ENCODE results near the gene TOGARAM1. TPM values are rescaled to one million over a fixed set of nuclear protein-coding genes. Genes with fewer than 3 reads are reported as not detected.

Gene TOGARAM1
- total RNA-seq, 1 experiment from 2014 or later = 6.3 TPM

GRCh38 chr14:44970907-44971306 lies 8.9 kb downstream of the TOGARAM1 start:
- Histone ChIP-seq H3F3A (ENCODE audit: low read length, unreplicated experiment) (no peaks in the 10 kb centered on the region), H3K27me3 (ENCODE audit: low read length) (no peaks in the 10 kb centered on the region), H3K9me3 (ENCODE audit: low read length) (no peaks in the 10 kb centered on the region), H3K36me3 (ENCODE audit: low read depth, low read length) (no peaks in the 10 kb centered on the region), H3K9me2 (replicated peaks; ENCODE audit: low read length) (no peaks in the 10 kb centered on the region), H3K79me2 (ENCODE audit: low read length) (peaks cover 99% of the 10 kb centered on the region), H3K4me3 (ENCODE audit: low read length) (no peak overlapping the region), H4K20me1 (ENCODE audit: low read length) (peaks cover 16% of the 10 kb centered on the region; the same call in 1 of the 2 replicates), H3K27ac (ENCODE audit: low read length) (no peak overlapping the region), H3K9ac (ENCODE audit: low read length) (no peak overlapping the region), H2AFZ (ENCODE audit: low read length) (no peak overlapping the region), H3K4me2 (ENCODE audit: low read length) (no peak overlapping the region), H3K4me1 (ENCODE audit: insufficient read depth, low read length) (peaks cover 21% of the 10 kb centered on the region; the same call in 1 of the 2 replicates)
- CTCF ChIA-PET = no interaction called here
- intact Hi-C loops (cut with micrococcal nuclease) = no loop called here
- no peak for TF ChIP-seq EZH2phosphoT487 (IDR thresholded peaks at IDR 0.05; ENCODE audit: borderline replicate concordance, low read length)
- no peak for TF ChIP-seq EZH2 (IDR thresholded peaks at IDR 0.05; ENCODE audit: low read length, unreplicated experiment)
- no peak for TF ChIP-seq CTCF (conservative IDR thresholded peaks at IDR 0.05; ENCODE audit: low read depth, low read length)
- POLR2A ChIA-PET (ENCODE audit: unreplicated experiment) = no interaction called here
- DNase-seq (no peak), ATAC-seq (no peak)
- no TSS peak for BruUV-seq (replicated peaks)

GRCh38 chr14:44971459-44971858 lies 9.5 kb downstream of the TOGARAM1 start:
- Histone ChIP-seq H3K9ac (ENCODE audit: low read length) (no peak overlapping the region), H3K79me2 (ENCODE audit: low read length) (peaks cover 99% of the 10 kb centered on the region), H3F3A (ENCODE audit: low read length, unreplicated experiment) (no peaks in the 10 kb centered on the region), H2AFZ (ENCODE audit: low read length) (no peak overlapping the region), H3K4me2 (ENCODE audit: low read length) (no peak overlapping the region), H3K9me3 (ENCODE audit: low read length) (no peaks in the 10 kb centered on the region), H3K9me2 (replicated peaks; ENCODE audit: low read length) (no peaks in the 10 kb centered on the region), H3K4me3 (ENCODE audit: low read length) (no peak overlapping the region), H3K27me3 (ENCODE audit: low read length) (no peaks in the 10 kb centered on the region), H3K27ac (ENCODE audit: low read length) (no peak overlapping the region), H3K36me3 (ENCODE audit: low read depth, low read length) (no peaks in the 10 kb centered on the region), H3K4me1 (ENCODE audit: insufficient read depth, low read length) (peaks cover 21% of the 10 kb centered on the region; the same call in 1 of the 2 replicates), H4K20me1 (ENCODE audit: low read length) (peaks cover 16% of the 10 kb centered on the region; the same call in 1 of the 2 replicates)
- POLR2A ChIA-PET (ENCODE audit: unreplicated experiment) = no interaction called here
- CTCF ChIA-PET = no interaction called here
- ATAC-seq (no peak), DNase-seq (no peak)
- no peak for TF ChIP-seq EZH2 (IDR thresholded peaks at IDR 0.05; ENCODE audit: low read length, unreplicated experiment)
- no peak for TF ChIP-seq EZH2phosphoT487 (IDR thresholded peaks at IDR 0.05; ENCODE audit: borderline replicate concordance, low read length)
- no peak for TF ChIP-seq CTCF (conservative IDR thresholded peaks at IDR 0.05; ENCODE audit: low read depth, low read length)
- intact Hi-C loops (cut with micrococcal nuclease) = no loop called here
- no TSS peak for BruUV-seq (replicated peaks)

GRCh38 chr14:44979273-44979672 lies 17.3 kb downstream of the TOGARAM1 start:
- ATAC-seq (no peak), DNase-seq (no peak)
- no peaks in the 10 kb centered on the region for H3K4me1 ChIP-seq (ENCODE audit: insufficient read depth, low read length)
- H3K9me3 ChIP-seq (ENCODE audit: low read length) = no peaks in the 10 kb centered on the region
- no peaks in the 10 kb centered on the region for H3K9me2 ChIP-seq (replicated peaks; ENCODE audit: low read length)
- H3K4me2 ChIP-seq (ENCODE audit: low read length) = no peak overlapping the region
- no peak overlapping the region for H3K4me3 ChIP-seq (ENCODE audit: low read length)
- no peaks in the 10 kb centered on the region for H3K36me3 ChIP-seq (ENCODE audit: low read depth, low read length)
- peaks cover 49% of the 10 kb centered on the region for H3K79me2 ChIP-seq (ENCODE audit: low read length)
- H3K9ac ChIP-seq (ENCODE audit: low read length) = no peak overlapping the region
- no peaks in the 10 kb centered on the region for H3K27me3 ChIP-seq (ENCODE audit: low read length)
- 0 out of 2 replicates have a peak, but pooled peaks cover 5% of the 10 kb centered on the region for H4K20me1 ChIP-seq (ENCODE audit: low read length)
- BruUV-seq (replicated peaks) = no TSS peak
- CTCF ChIA-PET = no interaction called here
- POLR2A ChIA-PET (ENCODE audit: unreplicated experiment) = no interaction called here
- intact Hi-C loops (cut with micrococcal nuclease) = no loop called here
- H2AFZ ChIP-seq (ENCODE audit: low read length) = no peak overlapping the region
- no peaks in the 10 kb centered on the region for H3F3A ChIP-seq (ENCODE audit: low read length, unreplicated experiment)
- H3K27ac ChIP-seq (ENCODE audit: low read length) = no peak overlapping the region
- TF ChIP-seq EZH2phosphoT487 (IDR thresholded peaks at IDR 0.05; ENCODE audit: borderline replicate concordance, low read length) = no peak
- no peak for TF ChIP-seq EZH2 (IDR thresholded peaks at IDR 0.05; ENCODE audit: low read length, unreplicated experiment)
- no peak for TF ChIP-seq CTCF (conservative IDR thresholded peaks at IDR 0.05; ENCODE audit: low read depth, low read length)

Measured in PC-3 (cell line).